Retinal pigment epithelial cell (primary cell): Measurements from ENCODE around the gene ST8SIA6.

Source experiments
- DNase-seq: peaks from one replicate; pipeline ENCODE4 v3.0.0-alpha.2; 2010; ENCODE audit warnings: low read depth
- H3K4me3 ChIP-seq: 2 replicates; pipeline ENCODE4 v1.5.1; 2011; ENCODE audit warnings: mild to moderate bottlenecking, low read length, control low read depth, moderate library complexity
- CTCF ChIP-seq: conservative IDR thresholded peaks from 2 replicates; pipeline ENCODE4 v1.5.1; 2011; ENCODE audit warnings: low read depth, low read length, control low read depth, inconsistent platforms

The ST8SIA6 gene

GRCh38 chr10:17483079-17483478 is 28.7 kb upstream of the ST8SIA6 start:
- no peak for TF ChIP-seq CTCF
- no peak for DNase-seq
- no peak overlapping the region for H3K4me3 ChIP-seq

DNA sequence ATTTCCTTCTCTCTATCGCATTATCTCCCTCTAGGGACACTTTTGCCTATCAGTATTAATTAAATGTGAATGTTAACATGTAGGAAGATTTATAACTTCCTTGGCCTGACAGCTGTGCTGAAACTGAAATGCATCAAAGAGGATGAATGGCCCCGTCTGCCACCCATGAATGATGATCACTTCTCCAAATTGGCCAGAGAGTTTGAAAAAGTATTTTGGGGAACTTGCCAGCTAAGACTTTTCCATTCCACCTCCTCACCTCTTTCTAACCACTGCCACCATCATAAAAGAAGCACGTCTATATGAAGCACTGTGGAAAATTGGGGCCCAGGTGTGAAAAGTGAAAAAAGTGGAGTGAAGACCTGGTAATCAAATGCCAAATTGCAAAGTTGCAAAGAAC is 25.4 kb upstream of the ST8SIA6 start:
- no peak overlapping the region for H3K4me3 ChIP-seq
- no peak for TF ChIP-seq CTCF
- DNase-seq = no peak

DNA sequence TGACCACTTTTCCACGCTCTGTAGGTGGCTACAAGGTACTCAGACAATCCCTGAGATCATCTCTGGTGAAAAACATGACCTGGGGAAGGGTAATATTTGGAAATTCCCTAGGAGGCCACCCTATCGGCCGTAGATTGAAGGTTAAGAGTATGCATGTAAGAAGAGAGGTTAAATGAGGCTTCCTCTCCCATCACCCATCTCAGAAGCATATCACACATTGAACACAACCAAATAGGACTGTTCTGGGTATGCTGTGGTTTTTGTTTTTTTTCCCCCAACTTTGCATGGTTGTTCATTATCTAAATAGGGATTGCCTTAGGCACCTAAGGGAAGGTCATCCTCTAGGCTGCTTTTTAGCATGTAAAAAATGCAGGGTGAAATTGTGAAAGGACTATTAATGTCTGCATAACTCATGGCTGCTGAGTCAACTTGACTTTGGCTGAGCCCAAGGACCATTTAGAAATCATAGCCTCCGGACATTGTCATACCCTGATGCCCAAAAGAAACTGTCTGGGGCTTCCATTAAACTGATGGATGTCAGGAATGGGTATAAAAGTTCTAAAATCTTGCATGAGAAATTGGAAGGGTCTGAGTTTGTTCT is 24.7 kb upstream of the ST8SIA6 start:
- H3K4me3 ChIP-seq = no peak overlapping the region
- DNase-seq = no peak
- TF ChIP-seq CTCF = no peak

- no peak for DNase-seq
- no peak for TF ChIP-seq CTCF
- no peak overlapping the region for H3K4me3 ChIP-seq
These were observed 21.7 kb upstream of the ST8SIA6 start for GRCh38 chr10:17476073-17476472.

DNA sequence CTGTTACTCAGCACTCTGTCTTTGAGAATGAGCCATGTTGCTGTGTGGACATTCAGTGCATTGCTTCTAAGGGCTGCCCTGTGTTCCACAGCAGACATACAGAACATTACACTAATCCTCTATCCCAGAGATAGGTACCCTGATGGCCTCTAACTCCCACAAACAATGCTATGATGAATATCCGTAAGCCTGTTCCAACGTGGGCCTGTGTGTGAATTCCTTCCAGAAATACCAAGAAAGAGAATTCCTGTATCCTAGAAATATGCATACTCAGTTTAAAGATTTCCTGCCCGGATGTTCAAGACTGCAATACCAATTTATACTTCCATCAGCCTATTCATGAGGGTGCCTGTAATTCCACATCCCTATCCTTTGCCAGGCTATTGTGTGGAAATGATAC is 21.3 kb upstream of the ST8SIA6 start:
- H3K4me3 ChIP-seq = no peak overlapping the region
- no peak for DNase-seq
- TF ChIP-seq CTCF = no peak

- no peak for DNase-seq
- no peak overlapping the region for H3K4me3 ChIP-seq
- peak; percentile 43 for TF ChIP-seq CTCF
These were observed 20.4 kb upstream of the ST8SIA6 start for GRCh38 chr10:17474595-17475323.
